ENCODE measurements around the gene TTC23. TPM values are rescaled to one million over a fixed set of nuclear protein-coding genes. Genes with fewer than 3 reads are reported as not detected.
A peak's percentile ranks its signal among the peaks of the same experiment; 100 is the strongest.

TTC23 gene
- polyA plus RNA-seq, 4 donors, result 28.5 to 34.9 (median 32.0) TPM

DNA sequence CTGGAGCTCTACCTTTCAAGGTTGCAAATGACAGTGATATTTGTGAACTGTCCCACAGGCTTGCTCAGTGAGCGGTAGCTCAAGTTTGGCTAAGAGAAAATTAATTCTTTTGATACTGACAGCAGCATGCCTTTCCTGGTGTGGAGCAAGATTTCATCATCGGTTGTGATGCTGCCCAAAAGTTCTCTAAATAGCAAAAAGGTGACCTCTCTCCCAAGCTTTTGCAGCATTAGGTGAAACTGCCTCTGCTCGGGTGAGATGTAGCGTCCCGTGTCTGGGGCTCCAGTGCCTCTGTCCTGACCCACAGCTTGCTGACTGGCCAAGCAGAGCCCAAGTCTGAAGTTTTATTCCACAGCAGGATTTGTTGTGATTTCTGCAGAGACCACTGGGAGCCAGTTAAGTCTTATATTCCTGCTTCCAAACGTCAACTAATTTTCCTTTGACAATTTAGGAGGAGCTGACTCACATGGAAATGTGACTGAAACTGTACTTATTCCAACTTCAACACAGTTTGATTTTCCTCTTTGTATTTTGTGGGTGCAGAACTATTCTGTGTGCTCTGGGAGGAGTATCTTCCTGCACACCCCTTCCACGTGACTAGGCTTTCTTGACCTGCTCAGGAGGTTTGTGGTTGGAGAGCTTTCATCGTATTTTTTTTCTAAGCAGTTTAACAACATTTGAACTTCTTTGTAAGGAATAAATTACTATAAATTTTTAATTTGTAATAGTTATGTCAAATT lies 138.6 kb downstream of the TTC23 start:
- no peak for DNase-seq (ENCODE audit: low read depth in 4 of 4, low spot score in 3 of 4)

DNA sequence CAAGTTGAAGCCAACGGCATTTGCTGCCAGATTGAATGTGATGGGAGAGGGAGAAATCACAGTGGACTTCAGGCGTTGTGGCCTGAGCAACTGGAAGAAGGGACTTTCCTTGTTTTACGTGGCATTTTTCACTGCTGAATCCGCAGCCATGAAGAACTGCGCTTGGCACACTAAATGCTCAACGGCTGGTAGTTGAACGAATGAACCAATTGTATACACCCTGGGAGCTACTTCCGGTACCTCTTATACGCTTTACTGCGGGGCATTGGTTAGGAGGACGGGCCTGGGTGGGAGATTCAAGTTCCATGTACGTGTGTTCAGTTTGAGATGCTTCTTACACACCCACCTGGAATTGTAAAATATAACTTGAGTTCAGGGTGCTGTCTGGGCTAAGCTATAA lies 139.3 kb downstream of the TTC23 start:
- DNase-seq (ENCODE audit: low read depth in 4 of 4, low spot score in 3 of 4), result no peak

DNA sequence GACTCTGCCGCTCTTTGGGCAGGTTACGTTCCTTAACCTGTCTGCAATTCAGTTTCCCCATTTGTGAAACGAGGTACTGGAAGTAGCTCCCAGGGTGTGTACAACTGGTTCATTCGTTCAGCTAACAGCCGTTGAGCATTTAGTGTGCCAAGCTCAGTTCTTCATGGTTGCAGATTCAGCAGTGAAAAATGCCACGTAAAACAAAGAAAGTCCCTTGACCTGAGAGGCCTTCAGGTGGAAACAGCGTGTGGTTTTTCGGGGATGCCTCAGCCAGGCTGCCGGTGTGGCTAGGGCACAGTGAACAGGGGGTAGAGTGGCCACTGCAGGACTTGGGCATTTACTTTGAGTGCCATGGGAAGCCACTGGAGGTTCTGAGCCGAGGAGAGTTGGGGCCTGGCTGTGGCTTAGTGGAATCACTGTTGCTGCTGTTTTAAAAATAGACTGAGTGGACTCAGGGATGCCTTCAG lies 139.8 kb downstream of the TTC23 start:
- DNase-seq (ENCODE audit: low read depth in 4 of 4, low spot score in 3 of 4), result no peak

DNA sequence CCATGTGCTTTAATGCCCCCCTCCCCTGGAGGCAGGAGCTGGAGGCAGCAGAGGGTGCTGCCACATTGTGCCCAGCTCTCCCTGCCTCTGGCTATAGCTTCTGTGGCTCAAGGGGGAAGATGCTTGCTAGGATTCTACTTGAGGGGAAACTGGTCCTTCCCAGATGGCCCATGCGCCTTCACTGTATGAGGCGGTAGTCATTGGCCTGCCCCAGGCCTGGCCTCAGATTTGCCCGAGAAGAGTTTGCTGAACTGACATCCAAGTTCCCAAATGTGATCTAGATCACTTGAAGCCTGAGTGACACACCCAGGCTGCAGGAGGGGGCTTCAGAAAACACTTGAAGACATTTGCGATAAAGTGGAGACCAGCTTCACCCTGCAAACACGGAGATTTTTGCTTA lies 140.4 kb downstream of the TTC23 start:
- DNase-seq (ENCODE audit: low read depth in 4 of 4, low spot score in 3 of 4), result no peak

DNA sequence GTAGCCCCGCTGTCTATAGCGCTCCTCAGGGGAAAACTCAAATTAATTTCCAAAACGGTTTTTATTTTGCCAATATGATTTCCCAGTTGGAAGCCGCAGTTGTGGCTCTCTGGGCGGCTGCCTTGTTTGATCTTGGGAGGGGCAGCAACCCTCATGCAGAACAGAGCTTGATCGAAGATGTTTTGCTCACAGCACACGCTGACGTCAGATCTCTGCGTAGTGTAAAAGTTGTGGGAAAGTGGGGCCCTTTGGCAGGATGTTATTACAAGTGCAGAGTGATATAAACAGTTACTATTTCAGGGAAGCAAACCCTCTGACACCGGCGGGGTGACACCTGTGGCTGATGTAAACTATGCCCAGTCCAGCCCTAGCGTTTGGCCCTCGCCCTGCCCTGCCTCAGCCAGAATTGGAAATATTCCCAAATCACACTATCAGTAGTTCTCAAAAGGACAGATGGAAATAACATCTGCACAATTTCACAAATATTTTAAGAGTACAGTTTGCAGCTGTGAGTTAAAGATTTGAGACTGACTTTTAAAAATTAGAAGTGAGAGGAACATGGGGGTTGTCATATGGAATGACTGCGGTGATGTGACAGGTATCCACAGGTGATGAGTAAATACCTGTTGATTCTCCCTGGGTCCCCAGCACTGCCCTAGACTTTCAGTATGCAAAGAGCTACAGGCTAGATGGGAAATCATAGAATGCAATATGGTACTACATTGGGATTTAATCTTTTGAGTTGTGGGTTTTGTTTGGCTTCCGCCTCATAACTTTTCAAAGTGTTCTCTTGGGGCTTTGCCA lies 142.8 kb downstream of the TTC23 start:
- DNase-seq (ENCODE audit: low read depth in 4 of 4, low spot score in 3 of 4), result no peak

DNA sequence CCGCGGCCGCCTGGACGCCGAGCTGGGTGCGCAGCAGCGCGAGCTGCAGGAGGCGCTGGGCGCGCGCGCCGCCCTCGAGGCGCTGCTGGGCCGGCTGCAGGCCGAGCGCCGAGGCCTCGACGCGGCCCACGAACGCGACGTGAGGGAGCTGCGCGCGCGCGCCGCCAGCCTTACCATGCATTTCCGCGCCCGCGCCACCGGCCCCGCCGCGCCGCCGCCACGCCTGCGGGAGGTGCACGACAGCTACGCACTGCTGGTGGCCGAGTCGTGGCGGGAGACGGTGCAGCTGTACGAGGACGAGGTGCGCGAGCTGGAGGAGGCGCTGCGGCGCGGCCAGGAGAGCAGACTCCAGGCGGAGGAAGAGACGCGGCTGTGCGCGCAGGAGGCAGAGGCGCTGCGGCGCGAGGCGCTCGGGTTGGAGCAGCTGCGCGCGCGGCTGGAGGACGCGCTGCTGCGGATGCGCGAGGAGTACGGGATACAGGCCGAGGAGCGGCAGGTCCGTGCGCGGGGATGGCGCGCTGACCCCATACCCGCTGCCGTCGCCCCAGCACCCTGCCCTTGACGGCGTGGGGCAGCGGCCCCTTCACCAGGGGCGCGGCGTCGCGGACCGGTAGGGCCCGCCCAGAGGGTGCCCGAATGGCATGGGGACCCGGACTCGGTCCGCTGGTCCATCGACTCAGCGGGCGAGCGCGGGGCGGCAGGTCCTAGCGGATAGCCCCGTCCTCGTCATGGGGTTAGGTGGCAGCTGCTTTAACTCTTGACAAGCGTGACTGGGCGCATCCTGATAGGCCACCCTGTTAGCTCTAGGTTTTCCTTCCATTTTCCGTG lies 143.7 kb downstream of the TTC23 start:
- DNase-seq (ENCODE audit: low read depth in 4 of 4, low spot score in 3 of 4), result peak in 1 of 4 donors; percentile 41

DNA sequence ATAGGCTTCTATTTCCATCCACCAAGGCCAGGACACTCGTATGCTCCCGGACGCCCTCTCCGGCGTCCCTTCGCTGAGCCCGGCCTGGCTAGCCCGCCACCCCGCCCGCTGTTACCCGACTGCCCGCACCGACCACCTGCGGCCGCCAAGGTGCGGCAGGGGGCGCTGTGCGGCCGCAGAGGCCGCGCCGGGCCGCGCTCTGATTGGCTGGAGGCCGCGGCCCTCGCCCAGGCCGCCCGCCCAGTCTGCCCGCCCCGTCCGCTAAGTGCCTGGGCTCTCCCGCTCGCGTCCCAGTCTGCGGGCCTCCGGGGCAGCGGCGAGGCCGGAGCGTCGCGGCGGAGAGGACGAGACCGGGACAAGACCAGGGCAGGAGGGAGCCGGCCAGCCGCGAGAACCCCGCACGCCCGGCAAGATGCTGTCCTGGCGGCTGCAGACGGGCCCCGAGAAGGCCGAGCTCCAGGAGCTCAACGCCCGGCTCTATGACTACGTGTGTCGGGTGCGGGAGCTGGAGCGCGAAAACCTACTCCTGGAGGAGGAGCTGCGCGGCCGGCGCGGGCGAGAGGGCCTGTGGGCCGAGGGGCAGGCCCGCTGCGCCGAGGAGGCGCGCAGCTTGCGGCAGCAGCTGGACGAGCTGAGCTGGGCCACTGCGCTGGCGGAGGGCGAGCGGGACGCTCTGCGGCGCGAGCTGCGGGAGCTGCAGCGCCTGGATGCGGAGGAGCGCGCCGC lies 144.4 kb downstream of the TTC23 start, which contains the start of gene SYNM:
SYNM (plus strand) TSS at position 293 of the 726 bp plus-strand sequence; CDS start at position 413, 120 bp downstream.
- DNase-seq (ENCODE audit: low read depth in 4 of 4, low spot score in 3 of 4), result no peak

DNA sequence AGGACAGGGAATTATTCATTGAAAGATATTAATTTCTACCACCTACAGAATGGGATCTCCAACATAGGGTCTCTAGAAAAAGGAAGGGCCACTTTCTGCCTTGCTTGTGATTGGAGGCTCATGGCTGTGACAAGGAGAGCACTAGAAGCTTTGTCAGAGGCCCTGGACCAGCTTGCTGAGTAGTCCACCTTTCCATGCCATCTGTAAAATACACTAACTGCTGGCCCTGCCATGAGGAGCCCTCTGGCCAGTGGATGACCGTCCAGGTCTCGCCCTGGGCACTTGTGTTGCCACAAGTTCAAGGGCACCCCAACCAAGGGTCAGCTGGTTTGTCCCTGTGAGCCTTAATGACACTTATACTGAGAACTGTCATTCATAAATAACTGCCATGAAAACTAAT lies 146.1 kb downstream of the TTC23 start:
- DNase-seq (ENCODE audit: low read depth in 4 of 4, low spot score in 3 of 4), result no peak

DNA sequence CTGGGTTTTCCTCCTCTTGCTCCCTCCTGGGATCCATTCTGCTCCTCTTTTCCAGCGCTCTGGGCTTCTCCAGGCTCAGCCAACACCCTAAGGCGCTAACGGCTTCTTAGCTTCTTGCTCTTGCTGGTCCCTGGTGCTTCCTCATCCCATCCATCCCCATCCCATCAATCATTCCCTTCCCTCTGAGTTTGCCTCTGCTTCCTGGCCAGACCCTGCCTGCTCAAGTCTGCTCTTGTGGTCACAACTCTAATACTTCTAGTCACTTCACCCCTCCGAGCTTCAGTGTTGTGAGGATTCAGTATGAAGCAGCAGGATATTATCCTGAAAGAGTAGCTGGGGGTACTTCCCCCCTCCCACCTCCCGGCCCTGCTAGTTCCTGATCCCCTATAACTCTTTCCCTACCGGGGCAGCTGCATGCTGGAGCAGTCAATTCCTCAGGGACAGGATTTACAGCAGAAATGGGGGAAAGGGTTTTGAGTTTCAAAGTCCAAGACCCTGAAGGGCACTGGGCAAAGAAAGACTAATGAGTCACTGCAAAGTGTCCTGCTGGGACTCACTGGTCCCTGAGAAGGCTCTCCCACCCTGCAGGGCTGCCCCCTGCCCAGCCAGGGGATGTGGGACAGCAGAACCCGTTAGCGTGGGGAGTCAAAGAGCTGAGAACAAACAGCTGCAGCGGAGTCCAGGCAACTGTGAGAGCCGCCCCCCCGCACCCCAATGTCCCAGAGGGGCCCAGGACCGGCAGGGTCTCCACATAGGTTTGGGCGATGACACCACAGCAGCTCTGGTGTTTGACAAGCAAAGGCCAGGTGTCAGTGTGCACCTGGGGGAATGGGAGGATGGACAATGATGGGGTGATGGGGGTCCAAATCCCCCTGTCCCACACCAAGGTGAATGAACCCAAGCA lies 146.8 kb downstream of the TTC23 start:
- no peak for DNase-seq (ENCODE audit: low read depth in 4 of 4, low spot score in 3 of 4)

DNA sequence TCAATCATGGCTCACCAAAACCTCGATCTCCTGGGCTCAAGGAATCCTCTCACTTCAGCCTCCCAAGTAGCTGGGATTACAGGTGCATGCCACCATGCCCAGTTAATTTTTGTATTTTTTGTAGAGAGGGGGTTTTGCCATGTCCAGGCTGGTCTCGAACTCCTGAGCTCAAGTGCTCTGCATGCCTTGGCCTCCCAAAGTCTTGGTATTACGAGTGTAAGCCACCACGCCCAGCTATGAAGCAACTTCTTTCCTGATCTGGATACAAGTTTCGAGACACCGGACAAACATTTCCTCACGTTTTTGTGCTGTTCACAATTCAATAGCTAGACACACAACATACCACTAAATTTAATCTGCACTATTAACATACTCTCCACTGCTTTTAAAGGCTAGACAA lies 147.9 kb downstream of the TTC23 start:
- DNase-seq (ENCODE audit: low read depth in 4 of 4, low spot score in 3 of 4), result no peak

DNA sequence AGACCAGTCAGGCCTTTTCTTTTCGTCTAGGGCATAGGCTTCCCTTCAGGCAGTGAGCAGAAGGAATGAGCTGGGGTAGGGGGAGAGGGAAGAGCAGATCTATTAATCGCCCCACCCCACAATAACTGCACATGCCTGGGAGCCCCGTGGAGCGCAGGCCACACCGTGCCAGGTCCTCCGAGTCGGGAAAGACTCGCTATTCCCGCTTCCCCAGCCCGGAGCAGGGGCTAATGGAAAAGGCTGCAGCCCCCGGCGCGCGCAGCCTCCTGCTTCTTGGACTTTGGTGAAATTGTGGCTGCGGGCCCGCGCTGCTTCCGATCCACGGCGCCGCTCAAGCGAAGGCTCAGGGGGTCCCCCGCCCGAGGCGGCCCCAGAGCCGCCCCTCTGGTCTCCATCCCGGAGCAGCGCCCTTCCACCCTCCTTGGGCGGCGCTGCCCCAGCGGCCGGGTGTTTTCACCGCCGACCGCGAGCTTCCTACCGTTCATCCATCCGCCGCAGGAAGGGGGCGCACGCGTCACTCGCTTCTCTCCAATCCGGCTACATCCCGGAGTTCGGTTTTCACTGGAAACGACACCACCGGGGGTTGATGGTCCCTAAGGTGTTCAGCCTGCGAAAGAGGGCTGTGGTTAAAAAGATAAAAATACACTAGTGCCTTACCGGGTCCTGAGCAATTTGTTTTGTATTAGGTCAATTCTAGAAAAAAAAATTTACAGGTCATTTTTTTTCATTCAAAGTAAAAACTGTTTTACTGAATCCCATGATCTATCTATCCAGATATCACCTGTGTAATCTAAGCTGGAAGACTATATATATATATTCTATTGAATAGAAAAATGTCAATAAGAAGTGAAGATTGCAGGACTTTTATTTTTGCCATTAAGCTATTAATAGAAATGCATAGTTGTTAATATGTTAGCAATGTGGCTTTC lies 148.9 kb downstream of the TTC23 start:
- DNase-seq (ENCODE audit: low read depth in 4 of 4, low spot score in 3 of 4), result no peak

DNA sequence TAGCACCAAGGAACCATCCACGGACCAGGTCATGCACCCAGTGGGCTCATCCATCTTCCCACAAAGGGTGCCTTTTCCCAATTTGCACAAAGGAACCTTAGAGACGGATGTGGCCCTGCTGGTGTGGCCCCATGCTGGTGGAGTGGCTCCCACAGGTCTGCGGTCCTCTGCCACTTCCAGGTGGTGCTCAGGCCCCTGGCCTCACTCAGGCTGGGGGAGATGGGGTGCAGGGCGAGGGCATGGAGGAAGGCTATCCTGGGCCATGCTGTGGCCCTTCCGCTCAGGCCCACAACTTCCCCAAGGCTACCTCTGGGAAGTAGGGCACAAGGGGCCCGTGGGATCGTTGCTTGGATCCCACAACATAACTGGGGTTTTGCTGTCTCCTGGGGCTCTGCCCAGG lies 149.7 kb downstream of the TTC23 start:
- no peak for DNase-seq (ENCODE audit: low read depth in 4 of 4, low spot score in 3 of 4)

DNA sequence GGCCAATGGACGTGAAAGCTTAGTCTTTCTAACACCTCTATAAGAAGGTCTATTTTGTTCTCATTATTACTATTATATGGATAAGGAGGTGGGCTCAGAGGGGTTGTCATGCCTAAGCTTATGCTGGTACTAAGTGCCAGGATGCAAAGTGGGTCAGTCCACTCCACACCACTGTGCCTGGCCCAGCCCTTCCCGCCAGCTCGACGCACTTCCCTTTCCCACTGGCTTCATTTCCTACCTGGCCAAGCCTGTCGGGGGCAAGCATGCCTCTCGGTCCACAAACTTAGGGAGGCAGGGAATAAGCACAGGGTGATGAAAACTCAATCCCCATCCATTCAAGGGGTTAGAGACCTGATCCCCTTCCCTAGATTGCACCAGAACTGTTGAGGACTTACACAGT lies 150.4 kb downstream of the TTC23 start:
- no peak for DNase-seq (ENCODE audit: low read depth in 4 of 4, low spot score in 3 of 4)

DNA sequence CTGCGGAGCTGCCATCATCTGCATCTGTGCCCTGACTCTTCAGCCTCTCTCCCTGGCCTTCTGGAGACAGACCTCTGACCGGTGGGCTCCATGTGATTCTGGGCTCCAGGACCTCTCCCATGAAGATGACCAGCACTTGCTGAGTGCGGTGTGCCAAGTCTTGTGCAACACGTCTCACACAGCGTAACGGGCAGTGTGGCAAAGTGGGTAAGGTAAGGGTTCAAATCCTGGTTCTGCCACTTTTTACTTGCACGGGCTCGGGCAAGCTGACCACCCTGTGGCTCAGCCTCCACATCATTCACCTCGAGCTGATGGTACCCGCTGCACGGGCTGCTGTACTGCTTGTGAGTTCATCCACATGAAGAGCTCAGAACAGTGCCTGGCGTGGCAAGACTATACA lies 151.0 kb downstream of the TTC23 start:
- no peak for DNase-seq (ENCODE audit: low read depth in 4 of 4, low spot score in 3 of 4)

DNA sequence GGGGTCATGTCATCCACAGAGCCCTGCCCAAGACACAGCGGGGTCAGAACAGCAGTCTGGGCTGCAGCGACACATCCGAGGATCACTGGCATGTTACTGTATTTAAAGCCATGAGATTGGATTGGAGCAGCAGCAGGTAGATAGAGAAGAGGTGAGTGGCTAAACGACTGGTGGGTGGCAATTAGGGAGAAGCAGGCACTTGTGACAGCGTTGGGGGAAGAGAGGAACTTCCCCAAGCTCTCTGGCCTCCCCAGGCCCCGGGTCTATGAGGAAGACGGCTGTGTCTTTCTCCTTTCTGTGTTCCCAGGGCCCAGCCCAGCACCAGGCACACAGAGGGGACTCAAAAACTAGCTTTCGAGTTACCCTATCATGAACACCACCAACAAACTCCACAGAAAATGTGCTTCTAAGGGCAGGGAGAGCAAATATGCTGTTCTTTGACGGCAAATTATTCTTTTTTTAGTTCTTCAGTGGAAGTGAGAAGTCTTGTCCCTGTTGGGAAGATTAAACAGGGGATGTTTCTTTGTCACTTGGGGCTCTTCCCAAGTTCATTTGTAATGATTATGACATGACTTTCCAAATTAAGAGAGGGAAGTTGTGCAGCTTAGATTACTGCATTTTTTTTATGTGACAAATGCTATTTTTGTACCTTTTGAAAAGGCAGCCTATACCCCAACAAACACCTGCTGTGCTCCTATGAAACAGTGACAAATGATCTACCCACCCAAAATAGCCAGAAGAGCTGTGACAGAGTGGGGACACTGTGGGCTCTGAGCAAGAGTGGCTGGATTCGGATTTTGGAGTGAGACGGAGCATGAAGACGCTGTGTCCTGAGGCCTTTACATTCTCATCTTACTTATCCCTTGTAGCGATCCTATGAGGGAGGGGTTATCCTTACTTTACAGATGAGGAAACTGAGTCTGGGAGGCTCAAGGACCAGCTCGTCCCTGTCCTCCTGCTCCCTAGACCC lies 151.7 kb downstream of the TTC23 start:
- no peak for DNase-seq (ENCODE audit: low read depth in 4 of 4, low spot score in 3 of 4)

DNA sequence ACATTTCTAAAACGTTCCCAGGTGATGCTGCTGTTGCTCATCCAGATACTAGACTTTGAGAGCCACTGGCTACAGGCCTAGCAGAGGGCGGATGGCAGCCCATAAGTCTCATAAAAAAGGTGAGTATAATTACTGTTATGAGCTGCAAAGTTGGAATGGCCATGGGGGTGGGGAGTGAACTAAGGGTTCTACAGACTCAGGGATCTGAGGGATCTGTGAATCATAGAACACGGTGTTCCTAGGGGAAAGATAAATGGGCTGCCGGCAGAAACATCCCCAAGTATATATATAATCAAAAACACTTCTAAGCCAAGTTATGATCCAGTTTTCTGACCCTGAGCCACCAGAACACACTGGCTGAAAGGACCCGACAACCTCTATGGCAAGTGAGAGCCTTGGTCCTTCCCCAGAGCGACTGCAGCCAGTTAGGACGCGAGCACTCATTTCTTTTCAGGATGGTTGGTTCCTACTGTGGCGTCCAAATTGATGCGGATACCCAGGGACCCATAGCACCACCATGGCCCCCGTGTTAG lies 152.4 kb downstream of the TTC23 start:
- no peak for DNase-seq (ENCODE audit: low read depth in 4 of 4, low spot score in 3 of 4)

Data from left renal pelvis (tissue), 4 donors.